ENCODE measurements around the gene HIF3A. TPM values are rescaled to one million over a fixed set of nuclear protein-coding genes. Genes with fewer than 3 reads are reported as not detected.

The HIF3A gene
- total RNA-seq, 1 donor from 2014 or later: 12.6 TPM

DNA sequence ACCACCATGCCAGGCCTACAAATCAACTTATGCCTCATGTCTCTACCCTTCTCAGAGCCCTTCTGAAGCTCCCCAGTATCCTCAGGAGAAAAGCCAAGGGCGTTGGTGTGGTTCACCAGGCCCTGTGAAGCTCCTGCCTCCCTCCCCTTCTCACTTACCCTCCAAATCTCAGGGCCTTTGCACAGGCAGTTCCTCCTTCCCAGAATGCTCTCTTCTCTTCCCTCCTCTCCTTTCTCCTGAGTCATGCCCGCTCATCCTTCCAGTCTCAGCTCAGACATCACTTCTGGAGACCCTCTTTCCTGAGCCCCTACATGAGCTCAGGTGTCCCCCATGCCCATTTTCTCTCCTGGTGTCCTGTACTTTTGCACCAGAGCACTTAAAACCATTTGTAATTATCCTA lies 20.5 kb downstream of the HIF3A start:
- H3K4me1 ChIP-seq (ENCODE audit: insufficient read depth, low read length): no peaks in the 10 kb centered on the region
- H3K9ac ChIP-seq (ENCODE audit: low read length): no peak overlapping the region
- H3K4me3 Mint-ChIP-seq (ENCODE audit: unreplicated experiment): no peak overlapping the region
- H3K36me3 Mint-ChIP-seq (ENCODE audit: low read depth, unreplicated experiment): peaks cover 23% of the 10 kb centered on the region
- no peaks in the 10 kb centered on the region for H3K27me3 ChIP-seq (ENCODE audit: insufficient read depth, low read length)
- H3K27ac Mint-ChIP-seq (ENCODE audit: unreplicated experiment): no peak overlapping the region
- no peaks in the 10 kb centered on the region for H3K36me3 ChIP-seq (ENCODE audit: insufficient read depth, low read length)
- no peaks in the 10 kb centered on the region for H3K9me3 Mint-ChIP-seq (ENCODE audit: unreplicated experiment)
- H2AFZ ChIP-seq (ENCODE audit: low read depth, low read length): no peak overlapping the region
- no peaks in the 10 kb centered on the region for H3K4me1 Mint-ChIP-seq (ENCODE audit: low read depth, unreplicated experiment)
- H3K4me2 ChIP-seq (ENCODE audit: low read length): no peak overlapping the region
- H3K27me3 Mint-ChIP-seq (ENCODE audit: low read depth, unreplicated experiment): no peaks in the 10 kb centered on the region
- H3K79me2 ChIP-seq (ENCODE audit: insufficient read depth, low read length): no peaks in the 10 kb centered on the region
- no peaks in the 10 kb centered on the region for H4K20me1 ChIP-seq (ENCODE audit: insufficient read depth, low read length)
- no peak overlapping the region for H3K4me3 ChIP-seq (ENCODE audit: insufficient read depth, low read depth, low read length)
- no peak overlapping the region for H3K27ac ChIP-seq (ENCODE audit: low read depth, low read length)
- TF ChIP-seq EZH2 (IDR thresholded peaks at IDR 0.05; ENCODE audit: insufficient read depth, low read length): no peak
- TF ChIP-seq, protein P1, sequence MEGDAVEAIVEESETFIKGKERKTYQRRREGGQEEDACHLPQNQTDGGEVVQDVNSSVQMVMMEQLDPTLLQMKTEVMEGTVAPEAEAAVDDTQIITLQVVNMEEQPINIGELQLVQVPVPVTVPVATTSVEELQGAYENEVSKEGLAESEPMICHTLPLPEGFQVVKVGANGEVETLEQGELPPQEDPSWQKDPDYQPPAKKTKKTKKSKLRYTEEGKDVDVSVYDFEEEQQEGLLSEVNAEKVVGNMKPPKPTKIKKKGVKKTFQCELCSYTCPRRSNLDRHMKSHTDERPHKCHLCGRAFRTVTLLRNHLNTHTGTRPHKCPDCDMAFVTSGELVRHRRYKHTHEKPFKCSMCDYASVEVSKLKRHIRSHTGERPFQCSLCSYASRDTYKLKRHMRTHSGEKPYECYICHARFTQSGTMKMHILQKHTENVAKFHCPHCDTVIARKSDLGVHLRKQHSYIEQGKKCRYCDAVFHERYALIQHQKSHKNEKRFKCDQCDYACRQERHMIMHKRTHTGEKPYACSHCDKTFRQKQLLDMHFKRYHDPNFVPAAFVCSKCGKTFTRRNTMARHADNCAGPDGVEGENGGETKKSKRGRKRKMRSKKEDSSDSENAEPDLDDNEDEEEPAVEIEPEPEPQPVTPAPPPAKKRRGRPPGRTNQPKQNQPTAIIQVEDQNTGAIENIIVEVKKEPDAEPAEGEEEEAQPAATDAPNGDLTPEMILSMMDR (IDR thresholded peaks at IDR 0.05; ENCODE audit: insufficient read depth, low read depth, low read length): no peak
- H3K9me3 ChIP-seq (ENCODE audit: insufficient read depth, low read depth, low read length): no peaks in the 10 kb centered on the region
- FAIRE-seq (no peak), DNase-seq (ENCODE audit: low read depth) (no peak)

DNA sequence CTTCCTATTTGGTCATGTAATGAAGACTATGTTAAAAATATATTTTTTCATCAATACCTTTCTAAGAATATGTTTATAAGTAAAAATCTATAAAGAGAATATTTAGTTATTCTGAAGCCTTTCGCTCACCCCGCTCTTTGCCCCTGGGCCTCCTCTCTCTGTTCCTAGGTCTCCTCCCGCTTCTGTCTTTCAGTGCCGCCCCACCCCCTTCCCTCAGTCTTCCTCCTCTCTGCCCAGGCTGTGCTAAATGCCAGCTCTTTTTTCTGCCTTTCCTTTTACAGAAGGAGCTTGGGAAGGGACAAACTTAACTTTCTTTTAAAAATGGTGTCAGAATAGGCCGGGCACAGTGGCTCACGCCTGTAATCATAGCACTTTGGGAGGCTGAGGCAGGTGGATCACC lies 22.8 kb downstream of the HIF3A start:
- no peak for DNase-seq (ENCODE audit: low read depth)

DNA sequence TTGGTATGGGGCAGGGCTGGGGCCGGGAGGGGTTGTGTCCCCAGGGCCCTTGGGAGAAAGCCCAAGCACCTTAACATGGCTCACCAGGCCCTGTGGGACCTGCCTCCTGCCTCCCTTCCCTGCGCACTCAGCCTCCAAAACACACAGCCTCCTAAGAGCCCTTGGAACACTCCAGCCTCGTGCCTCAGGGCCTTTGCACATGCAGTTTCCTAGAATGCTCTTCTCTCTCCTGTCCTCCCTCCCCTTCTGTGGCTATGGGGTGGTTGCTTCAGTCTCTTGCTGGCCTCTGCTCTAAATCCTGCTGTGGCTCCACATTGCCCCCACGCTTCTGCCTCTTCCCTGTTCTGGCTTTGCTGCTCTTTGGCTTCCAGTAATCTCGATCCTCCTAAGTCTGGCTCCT lies 23.7 kb downstream of the HIF3A start:
- H3K9me3 ChIP-seq (ENCODE audit: insufficient read depth, low read depth, low read length): no peaks in the 10 kb centered on the region
- H3K27me3 ChIP-seq (ENCODE audit: insufficient read depth, low read length): no peaks in the 10 kb centered on the region
- Mint-ChIP-seq H3K4me3 (ENCODE audit: unreplicated experiment) (no peak overlapping the region), H3K27me3 (ENCODE audit: low read depth, unreplicated experiment) (no peaks in the 10 kb centered on the region), H3K4me1 (ENCODE audit: low read depth, unreplicated experiment) (no peaks in the 10 kb centered on the region), H3K36me3 (ENCODE audit: low read depth, unreplicated experiment) (peaks cover 31% of the 10 kb centered on the region), H3K27ac (ENCODE audit: unreplicated experiment) (no peak overlapping the region), H3K9me3 (ENCODE audit: unreplicated experiment) (peaks cover 8% of the 10 kb centered on the region)
- H2AFZ ChIP-seq (ENCODE audit: low read depth, low read length): no peak overlapping the region
- H3K9ac ChIP-seq (ENCODE audit: low read length): no peak overlapping the region
- no peak for DNase-seq (ENCODE audit: low read depth)
- no peak overlapping the region for H3K4me2 ChIP-seq (ENCODE audit: low read length)
- TF ChIP-seq EZH2 (IDR thresholded peaks at IDR 0.05; ENCODE audit: insufficient read depth, low read length): no peak
- TF ChIP-seq, protein P1 (IDR thresholded peaks at IDR 0.05; ENCODE audit: insufficient read depth, low read depth, low read length): no peak
- H3K4me3 ChIP-seq (ENCODE audit: insufficient read depth, low read depth, low read length): no peak overlapping the region
- H4K20me1 ChIP-seq (ENCODE audit: insufficient read depth, low read length): no peaks in the 10 kb centered on the region
- no peaks in the 10 kb centered on the region for H3K36me3 ChIP-seq (ENCODE audit: insufficient read depth, low read length)
- H3K27ac ChIP-seq (ENCODE audit: low read depth, low read length): no peak overlapping the region
- no peaks in the 10 kb centered on the region for H3K4me1 ChIP-seq (ENCODE audit: insufficient read depth, low read length)
- no peaks in the 10 kb centered on the region for H3K79me2 ChIP-seq (ENCODE audit: insufficient read depth, low read length)
- no peak for FAIRE-seq

More for the DNA sequence above, 22.8 kb downstream of the HIF3A start:
- no peak for TF ChIP-seq EZH2 (IDR thresholded peaks at IDR 0.05; ENCODE audit: insufficient read depth, low read length)
- TF ChIP-seq, protein P1 (IDR thresholded peaks at IDR 0.05; ENCODE audit: insufficient read depth, low read depth, low read length): no peak
- Mint-ChIP-seq H3K4me3 (ENCODE audit: unreplicated experiment) (no peak overlapping the region), H3K27me3 (ENCODE audit: low read depth, unreplicated experiment) (no peaks in the 10 kb centered on the region), H3K9me3 (ENCODE audit: unreplicated experiment) (peaks cover 4% of the 10 kb centered on the region), H3K4me1 (ENCODE audit: low read depth, unreplicated experiment) (no peaks in the 10 kb centered on the region), H3K36me3 (ENCODE audit: low read depth, unreplicated experiment) (peaks cover 30% of the 10 kb centered on the region), H3K27ac (ENCODE audit: unreplicated experiment) (no peak overlapping the region)
- H3K79me2 ChIP-seq (ENCODE audit: insufficient read depth, low read length): no peaks in the 10 kb centered on the region
- H4K20me1 ChIP-seq (ENCODE audit: insufficient read depth, low read length): no peaks in the 10 kb centered on the region
- no peak overlapping the region for H2AFZ ChIP-seq (ENCODE audit: low read depth, low read length)
- no peak overlapping the region for H3K27ac ChIP-seq (ENCODE audit: low read depth, low read length)
- no peak overlapping the region for H3K4me3 ChIP-seq (ENCODE audit: insufficient read depth, low read depth, low read length)
- no peak overlapping the region for H3K9ac ChIP-seq (ENCODE audit: low read length)
- no peak overlapping the region for H3K4me2 ChIP-seq (ENCODE audit: low read length)
- H3K4me1 ChIP-seq (ENCODE audit: insufficient read depth, low read length): no peaks in the 10 kb centered on the region
- FAIRE-seq: no peak
- no peaks in the 10 kb centered on the region for H3K27me3 ChIP-seq (ENCODE audit: insufficient read depth, low read length)
- no peaks in the 10 kb centered on the region for H3K9me3 ChIP-seq (ENCODE audit: insufficient read depth, low read depth, low read length)
- no peaks in the 10 kb centered on the region for H3K36me3 ChIP-seq (ENCODE audit: insufficient read depth, low read length)

Measured in astrocyte (in vitro differentiated cells and primary cell).